Measurements from ENCODE around the gene PCDH11Y.
"Not testable (repeated sequence)": the region's sequence is repeated elsewhere in the genome, so short reads cannot be mapped to it uniquely, and the experiment has no call there.

GRCh38 chrY:5002476-5003184, 2.5 kb downstream of the PCDH11Y start:
- TF ChIP-seq, protein P1, sequence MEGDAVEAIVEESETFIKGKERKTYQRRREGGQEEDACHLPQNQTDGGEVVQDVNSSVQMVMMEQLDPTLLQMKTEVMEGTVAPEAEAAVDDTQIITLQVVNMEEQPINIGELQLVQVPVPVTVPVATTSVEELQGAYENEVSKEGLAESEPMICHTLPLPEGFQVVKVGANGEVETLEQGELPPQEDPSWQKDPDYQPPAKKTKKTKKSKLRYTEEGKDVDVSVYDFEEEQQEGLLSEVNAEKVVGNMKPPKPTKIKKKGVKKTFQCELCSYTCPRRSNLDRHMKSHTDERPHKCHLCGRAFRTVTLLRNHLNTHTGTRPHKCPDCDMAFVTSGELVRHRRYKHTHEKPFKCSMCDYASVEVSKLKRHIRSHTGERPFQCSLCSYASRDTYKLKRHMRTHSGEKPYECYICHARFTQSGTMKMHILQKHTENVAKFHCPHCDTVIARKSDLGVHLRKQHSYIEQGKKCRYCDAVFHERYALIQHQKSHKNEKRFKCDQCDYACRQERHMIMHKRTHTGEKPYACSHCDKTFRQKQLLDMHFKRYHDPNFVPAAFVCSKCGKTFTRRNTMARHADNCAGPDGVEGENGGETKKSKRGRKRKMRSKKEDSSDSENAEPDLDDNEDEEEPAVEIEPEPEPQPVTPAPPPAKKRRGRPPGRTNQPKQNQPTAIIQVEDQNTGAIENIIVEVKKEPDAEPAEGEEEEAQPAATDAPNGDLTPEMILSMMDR (IDR thresholded peaks at IDR 0.05), result not testable (repeated sequence)
- TF ChIP-seq JUN (CRISPR knock-in tag; IDR thresholded peaks at IDR 0.05); NR2C2 (CRISPR knock-in tag; IDR thresholded peaks at IDR 0.05); PREB (CRISPR knock-in tag; IDR thresholded peaks at IDR 0.05; ENCODE audit: borderline replicate concordance); GABPB1 (CRISPR knock-in tag; IDR thresholded peaks at IDR 0.05); STAT6 (CRISPR knock-in tag; conservative IDR thresholded peaks at IDR 0.05; ENCODE audit: low read depth); ZNF232 (CRISPR knock-in tag; IDR thresholded peaks at IDR 0.05); CREM (CRISPR knock-in tag; IDR thresholded peaks at IDR 0.05); ZBTB21 (CRISPR knock-in tag; IDR thresholded peaks at IDR 0.05; ENCODE audit: borderline replicate concordance): not testable (repeated sequence)
- TF ChIP-seq, protein P2, sequence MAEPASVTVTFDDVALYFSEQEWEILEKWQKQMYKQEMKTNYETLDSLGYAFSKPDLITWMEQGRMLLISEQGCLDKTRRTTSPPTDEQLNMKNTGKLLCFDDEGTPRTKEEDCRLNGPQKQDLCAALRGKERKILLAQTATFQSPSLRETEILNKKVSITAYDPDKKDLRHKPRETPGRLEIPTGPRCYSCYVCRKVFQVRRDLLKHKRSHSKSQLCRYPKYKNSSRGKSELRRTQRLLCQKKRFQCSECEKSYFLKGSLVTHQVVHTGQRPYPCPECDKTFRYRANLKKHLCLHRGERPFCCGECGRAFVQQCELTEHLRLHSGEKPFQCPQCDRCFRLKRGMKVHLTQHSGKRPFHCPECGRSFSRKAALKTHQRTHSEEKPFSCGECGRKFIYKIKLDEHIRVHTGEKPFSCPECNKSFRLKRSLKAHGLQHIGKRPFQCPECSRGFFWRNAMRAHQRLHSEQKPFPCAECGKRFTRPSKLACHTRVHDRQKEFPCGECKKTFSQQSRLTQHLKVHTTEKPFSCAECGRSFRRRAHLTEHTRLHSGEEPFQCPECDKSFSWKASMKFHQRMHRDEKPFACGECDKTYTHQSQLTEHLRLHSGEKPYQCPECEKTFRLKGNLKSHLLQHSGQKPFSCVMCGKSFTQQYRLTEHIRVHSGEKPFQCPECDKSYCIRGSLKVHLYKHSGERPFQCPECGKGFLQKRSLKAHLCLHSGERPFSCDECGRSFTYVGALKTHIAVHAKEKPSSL (CRISPR knock-in tag; conservative IDR thresholded peaks at IDR 0.05), result not testable (repeated sequence)
